Neural progenitor cell (in vitro differentiated cells): ENCODE data around the gene PRRT2.
"Not testable (repeated sequence)": the region's sequence is repeated elsewhere in the genome, so short reads cannot be mapped to it uniquely, and the experiment has no call there.

Experiments
- EZH2 ChIP-seq: fragments of 200-600 bp; sonication (generic); IDR thresholded peaks from 2 replicates; pipeline ENCODE4 v1.6.1; 2017; ENCODE audit warnings: antibody characterized with exemption, mild to moderate bottlenecking, moderate library complexity
- TF ChIP-seq, protein P1 (sequence below): fragments of 200-600 bp; sonication (generic); IDR thresholded peaks from 2 replicates; pipeline ENCODE4 v1.5.1; 2017; ENCODE audit warnings: antibody characterized with exemption, mild to moderate bottlenecking

- TF ChIP-seq, protein P1, sequence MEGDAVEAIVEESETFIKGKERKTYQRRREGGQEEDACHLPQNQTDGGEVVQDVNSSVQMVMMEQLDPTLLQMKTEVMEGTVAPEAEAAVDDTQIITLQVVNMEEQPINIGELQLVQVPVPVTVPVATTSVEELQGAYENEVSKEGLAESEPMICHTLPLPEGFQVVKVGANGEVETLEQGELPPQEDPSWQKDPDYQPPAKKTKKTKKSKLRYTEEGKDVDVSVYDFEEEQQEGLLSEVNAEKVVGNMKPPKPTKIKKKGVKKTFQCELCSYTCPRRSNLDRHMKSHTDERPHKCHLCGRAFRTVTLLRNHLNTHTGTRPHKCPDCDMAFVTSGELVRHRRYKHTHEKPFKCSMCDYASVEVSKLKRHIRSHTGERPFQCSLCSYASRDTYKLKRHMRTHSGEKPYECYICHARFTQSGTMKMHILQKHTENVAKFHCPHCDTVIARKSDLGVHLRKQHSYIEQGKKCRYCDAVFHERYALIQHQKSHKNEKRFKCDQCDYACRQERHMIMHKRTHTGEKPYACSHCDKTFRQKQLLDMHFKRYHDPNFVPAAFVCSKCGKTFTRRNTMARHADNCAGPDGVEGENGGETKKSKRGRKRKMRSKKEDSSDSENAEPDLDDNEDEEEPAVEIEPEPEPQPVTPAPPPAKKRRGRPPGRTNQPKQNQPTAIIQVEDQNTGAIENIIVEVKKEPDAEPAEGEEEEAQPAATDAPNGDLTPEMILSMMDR: not testable (repeated sequence)
- not testable (repeated sequence) for TF ChIP-seq EZH2
Measured at GRCh38 chr16:29772330-29772729, 39.7 kb upstream of the PRRT2 start.
